HUDEP-2 (cell line): ENCODE measurements around the gene DOK3.
"Not testable (repeated sequence)": the region's sequence is repeated elsewhere in the genome, so short reads cannot be mapped to it uniquely, and the experiment has no call there.

Source experiments
- DNase-seq, 76 experiments: peaks; one replicate each; lab custom pipeline; 2025; ENCODE audit not compliant: unreplicated experiment in 76 of 76; lab: John Stamatoyannopoulos, UW

The DOK3 gene

GRCh38 chr5:177498013-177498787 lies 11.4 kb downstream of the DOK3 start:
- DNase-seq: peak in 33 of 76 experiments; percentile 8 to 61 (median 28)

DNA sequence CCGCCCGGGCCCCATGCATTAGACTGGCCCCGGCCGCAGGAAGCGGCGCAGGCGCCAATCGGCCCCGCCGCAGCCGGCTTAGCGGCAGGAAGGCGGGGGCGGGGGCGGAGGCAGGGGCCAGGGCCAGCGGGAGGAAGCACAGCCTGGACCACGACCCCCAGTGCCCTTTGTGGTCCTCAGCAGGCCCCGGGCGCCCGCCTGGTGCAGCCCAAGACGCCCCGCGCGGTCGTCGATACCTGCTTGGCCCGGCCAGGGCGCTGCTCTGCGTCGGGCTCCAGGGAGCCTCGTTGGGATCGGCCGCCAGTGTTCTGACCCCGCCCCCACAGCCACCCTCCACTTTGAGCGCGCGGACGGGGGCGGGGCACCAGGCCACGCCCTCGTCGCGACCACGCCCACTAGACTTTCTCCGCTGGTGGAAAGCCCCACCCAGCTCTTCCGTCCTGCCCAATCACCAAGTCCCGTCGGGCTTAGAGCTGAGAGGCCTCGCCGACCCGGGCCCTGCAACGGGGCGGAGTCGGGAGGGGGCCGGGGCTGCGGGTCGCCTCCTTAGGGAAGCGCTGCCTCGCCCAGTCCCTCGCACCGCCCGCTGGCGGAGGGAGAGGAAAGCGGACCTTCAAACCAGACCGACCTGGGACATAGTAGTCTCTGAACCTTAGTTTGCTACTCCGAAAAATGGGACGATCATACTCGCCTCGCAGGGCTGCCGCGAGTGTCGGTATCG lies 12.2 kb downstream of the DOK3 start, which contains the start of gene PDLIM7:
Gene PDLIM7 (minus strand): TSS at position 313 of the 721 bp plus-strand sequence. CDS start 1,092 bp downstream, outside the sequence.
- peak in 74 of 76 experiments; percentile 56 to 96 (median 91) for DNase-seq

- DNase-seq: peak in 7 of 76 experiments; percentile 14 to 33 (median 19)
Observed at GRCh38 chr5:177496727-177497291, 12.8 kb downstream of the DOK3 start.

DNA sequence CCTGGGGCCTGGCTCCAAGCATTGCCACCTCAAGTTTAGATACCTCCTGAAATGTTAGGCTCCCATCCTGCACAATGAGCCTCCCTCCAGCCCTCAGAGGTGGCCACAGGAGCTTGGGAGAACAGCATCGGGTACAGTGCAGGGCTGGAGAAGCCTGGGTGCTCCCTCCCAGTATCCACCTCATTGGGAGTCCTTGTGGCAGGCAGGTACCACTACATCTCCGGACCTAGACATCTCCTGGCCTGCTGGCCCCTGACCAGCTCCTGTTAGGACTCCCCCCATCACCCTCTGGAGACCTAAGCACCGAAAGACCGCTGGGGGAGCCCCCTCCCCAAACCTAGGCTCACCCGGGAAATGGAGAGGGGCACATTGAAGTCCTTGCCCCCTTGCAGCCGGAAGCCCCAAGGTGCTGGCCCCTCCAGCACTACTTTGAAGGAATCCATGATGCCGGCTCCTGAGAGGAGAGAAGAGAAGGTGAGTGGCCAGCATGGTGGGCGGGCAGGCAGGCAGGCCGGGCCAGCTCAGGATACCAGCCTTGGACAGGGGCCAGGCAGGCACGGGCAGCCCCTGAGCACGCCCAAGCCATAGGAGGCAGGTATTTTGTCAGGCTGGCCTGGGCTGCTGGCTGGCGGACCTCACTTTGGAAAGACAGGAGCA lies 13.4 kb downstream of the DOK3 start:
- peak in 11 of 76 experiments; percentile 10 to 33 (median 23) for DNase-seq

DNA sequence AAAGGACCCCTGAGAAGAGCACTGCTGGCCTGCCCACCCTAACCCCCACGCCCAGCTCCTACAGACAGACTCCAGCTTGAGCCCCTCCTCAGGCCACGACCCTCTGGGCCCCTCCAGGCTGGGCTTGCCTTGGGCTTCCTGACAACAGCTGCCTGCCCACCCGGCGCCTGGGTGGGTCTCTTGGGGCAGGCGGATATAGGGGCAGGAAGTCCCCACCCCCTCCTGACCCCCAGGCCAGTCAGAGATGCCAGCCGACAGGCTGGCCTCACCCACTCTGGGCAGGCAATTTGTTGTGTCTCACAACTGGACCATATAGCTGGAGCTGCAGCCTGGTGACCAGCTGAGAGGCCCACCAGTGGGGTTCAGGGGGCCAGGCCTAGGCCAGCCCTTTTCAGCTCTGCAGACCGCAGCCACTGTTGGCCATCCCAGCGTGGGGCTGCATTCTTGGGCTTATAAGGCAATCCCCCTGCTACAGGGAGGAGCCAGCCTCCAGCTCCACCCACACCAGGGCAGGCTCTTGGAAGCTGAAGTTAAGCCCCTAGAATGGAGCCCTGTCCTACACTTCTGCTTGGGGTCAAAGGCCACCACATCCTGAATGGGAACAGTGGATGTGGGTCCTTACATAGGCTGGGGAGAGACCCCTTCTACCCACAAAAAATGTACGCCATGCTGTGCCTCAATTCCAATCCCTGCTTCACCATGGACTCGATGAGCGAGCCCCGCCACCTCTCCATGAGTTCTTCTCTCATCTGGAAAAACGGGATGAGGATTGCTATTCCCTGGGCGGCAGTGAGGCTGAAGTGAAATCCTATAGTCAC lies 14.2 kb downstream of the DOK3 start:
- peak in 1 of 76 experiments; percentile 21 for DNase-seq

DNA sequence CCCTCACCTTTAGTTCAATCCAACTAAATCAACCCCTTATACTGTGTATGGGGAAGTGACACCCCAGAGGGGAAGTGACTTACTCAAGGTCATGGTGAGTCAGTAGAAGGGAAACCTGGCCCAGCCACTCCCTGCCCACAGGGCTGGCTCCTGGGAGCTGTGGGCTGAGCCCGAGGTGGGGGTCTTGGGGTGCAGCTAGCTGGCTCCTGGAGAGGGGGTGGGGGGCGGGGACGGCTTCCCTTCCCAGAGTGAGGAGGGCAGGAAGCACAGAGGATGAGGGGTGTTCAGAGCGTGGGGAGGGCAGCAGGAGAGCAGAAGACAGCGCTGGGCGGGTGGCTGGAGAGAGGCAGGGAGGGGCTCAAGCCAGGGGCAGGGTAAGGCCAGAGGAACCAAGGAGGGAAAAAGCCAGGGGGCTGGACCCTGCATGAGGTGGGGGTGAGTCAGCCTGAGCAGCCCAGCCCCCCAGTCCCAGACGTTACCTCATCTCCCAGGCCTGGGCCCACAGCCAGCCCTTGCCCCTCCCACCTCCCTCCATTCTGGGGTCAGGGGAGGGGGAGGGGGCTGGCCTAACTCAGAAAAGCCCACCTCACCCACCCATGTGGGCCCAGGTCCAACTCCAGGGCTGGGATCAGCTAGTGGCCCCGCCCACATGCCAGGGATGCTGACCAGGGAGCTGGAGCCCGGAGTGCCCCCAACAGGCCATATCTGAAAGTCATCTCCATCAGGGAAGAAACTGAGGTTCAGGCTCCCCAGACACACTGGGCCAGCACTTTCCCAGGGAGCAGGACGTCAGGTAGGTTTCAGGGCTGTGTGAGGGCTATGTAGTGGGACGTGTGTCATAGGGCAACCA lies 15.1 kb downstream of the DOK3 start:
- DNase-seq: peak in 10 of 76 experiments; percentile 12 to 45 (median 18)

DNA sequence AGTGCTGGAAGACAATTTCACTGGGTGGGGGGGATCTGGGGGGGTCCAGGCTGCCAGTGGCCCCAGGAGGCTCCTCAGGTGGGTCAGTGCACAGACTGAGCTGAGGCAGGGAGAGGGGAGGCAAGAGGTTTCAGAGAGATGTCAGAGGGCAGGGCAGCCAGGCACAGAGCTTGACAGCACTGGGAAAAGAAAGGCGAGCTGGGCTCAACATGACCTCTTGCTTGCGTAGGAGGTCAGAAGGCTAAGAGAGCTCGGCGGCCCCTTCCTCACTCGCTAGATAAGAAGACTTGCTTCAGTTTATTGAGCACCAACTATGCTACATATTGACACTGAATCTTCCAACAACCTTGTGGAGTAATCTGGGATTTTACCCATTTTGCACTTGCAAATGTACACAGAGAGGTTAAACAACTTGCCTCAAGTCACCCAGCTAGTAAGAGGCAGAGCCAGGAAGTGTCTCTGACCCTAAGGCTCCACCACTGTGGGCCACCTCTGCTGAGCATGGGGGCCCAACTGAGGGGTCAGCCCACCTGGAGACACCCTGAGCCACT lies 15.8 kb downstream of the DOK3 start:
- DNase-seq: no peak

DNA sequence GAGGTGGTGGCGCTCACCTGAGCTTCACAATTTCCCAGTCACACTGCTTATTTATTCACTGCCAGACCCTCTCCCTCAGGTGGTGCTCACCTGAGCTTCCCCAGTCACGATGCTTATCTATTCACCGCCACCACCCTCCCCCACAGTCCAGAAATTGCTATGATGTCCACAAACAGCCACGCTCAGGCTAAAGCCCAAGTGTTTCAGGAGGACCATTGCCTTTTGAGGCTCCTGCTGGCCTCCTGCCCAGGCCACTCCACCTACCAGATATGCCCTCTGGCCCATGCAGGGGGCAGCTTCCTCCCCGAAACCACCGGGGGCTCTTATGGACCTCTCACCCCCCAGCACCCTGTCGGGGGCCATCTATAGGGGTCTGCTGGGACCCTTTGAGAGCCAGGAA lies 16.8 kb downstream of the DOK3 start:
- DNase-seq: no peak

DNA sequence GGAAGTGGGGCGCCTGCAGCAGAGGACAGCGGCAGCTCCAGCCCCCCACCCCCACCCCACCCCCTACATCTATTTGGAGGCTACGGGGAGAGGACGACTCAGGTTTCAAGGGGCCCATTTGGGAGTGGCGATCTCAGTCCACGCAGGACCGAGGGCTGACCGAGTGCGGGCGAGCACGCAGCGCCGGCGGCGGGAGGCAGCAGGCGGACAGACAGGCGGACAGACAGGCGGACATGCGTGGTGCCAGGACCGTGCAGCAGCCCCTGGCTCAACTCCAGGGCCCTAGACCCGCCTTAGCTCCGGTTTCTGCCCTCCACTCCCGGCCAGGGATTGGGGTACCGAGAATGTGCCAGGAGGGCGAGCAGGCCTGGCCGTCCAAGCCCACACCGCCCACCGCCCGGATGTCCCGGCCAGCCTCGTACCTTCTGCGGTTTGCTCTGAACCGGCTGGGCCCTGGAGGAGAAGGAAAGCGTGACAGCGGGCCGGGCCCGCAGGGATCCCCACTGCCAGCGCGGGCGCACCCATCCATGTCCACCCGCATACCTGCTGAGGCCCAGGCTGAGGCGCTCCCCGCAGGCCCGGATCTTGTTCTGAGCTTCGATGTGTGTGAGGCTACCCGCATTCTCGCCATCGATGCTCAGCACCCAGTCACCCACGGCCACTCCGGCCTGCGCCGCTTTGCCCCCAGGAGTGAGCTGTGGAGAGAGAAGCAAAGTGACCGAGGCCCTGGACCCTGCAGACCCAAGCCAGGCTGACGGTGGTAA lies 17.5 kb downstream of the DOK3 start:
- DNase-seq: no peak

DNA sequence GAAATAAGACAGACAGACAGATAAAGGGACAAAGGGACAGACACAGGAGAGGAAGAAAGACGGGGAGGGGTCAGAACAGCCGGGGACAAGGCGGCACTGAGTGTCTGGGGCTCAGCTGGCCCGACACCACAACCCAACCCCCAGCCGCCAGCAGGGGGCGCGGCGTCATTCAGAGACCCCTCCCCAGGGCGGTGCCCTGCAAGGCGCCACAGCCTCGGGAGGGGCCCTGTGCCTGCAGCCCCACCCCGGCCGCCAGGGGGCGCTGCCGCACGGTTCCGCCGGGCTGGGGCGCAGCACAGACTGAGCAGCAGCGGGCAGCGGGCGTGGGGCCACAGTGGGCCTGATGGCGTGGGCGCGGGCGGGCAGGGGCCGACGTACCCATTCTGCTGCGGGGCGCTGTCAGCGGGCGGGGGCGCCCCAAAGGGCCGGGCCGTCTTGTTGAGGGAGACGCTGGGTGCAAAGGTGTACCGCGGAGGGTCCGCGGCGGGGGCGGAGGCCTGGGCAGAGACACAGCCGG lies 18.1 kb downstream of the DOK3 start:
- DNase-seq: peak in 58 of 76 experiments; percentile 6 to 74 (median 44)

GRCh38 chr5:177490992-177491391 lies 18.6 kb downstream of the DOK3 start:
- no peak for DNase-seq

DNA sequence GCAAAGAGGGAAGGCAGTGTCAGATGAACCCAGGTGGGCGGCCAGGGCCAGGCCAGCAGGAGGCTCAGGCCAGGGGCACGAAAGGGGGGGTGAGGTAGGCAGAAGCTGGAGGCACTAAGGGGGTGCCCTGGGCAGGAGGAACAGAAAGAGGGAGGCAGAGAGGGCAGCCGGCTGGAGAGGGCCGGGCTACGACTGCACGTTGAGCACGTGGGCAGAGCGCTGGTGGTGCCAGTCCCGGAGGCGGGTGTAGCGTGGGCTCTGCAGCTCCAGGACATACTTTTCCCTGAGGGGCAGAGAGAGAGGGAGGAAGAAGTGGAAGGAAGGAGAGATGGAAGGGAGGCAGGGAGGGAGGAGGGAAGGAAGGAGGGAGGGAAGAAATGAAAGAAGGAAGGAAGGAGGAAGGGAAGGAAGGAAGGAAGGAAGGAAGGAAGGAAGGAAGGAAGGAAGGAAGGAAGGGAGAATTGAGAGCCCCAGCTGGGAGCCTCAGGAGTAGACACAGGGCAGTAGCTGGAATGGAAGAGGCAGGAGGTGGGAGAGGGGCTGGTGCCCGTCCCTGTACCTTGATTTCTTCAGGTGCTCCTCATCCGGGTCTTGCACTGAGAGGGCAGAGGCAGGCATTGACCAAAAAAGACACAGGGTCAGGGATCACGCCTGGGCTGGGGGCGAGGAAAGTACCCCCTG lies 19.2 kb downstream of the DOK3 start:
- no peak for DNase-seq

- DNase-seq: peak in 5 of 76 experiments; percentile 12 to 38 (median 19)
Observed at GRCh38 chr5:177489119-177489716, 20.4 kb downstream of the DOK3 start.

DNA sequence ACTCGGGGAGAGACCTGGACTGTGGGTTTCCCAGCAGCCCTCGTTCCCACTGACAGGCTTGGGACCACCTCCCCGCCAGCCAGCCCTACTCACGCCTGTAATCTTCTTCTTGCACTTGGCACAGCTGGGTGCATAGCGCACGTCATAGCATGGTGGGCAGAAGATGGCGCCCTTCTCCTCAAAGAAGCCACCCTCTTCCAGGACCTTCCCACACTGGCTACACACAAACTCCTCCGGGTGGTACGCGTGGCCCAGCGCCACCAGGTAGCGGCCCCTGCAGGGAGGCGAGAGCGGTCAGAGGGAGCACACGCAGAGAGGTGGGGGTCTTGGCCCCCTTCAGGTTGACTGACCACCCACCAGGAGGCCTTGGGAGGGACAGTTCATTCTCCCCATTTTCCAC lies 21.7 kb downstream of the DOK3 start:
- DNase-seq: no peak

DNA sequence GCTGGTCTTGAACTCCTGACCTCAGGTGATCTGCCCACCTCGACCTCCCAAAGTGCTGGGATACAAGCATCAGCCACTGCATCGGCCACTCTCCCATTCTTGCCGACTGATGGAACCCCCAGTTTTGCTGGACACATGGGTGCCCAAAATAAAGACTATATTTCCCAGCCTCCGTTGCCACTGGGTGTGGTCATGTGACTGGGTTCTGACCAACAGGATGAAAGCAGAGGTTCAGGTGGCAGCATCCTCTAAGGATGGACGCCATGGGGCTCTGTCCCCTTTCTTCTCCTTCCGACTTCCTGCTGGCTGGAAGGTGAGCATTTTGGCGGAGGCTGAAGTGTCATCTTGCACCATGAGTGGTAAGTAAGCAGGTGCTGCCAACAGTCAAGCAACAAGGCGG lies 22.5 kb downstream of the DOK3 start:
- DNase-seq: no peak

DNA sequence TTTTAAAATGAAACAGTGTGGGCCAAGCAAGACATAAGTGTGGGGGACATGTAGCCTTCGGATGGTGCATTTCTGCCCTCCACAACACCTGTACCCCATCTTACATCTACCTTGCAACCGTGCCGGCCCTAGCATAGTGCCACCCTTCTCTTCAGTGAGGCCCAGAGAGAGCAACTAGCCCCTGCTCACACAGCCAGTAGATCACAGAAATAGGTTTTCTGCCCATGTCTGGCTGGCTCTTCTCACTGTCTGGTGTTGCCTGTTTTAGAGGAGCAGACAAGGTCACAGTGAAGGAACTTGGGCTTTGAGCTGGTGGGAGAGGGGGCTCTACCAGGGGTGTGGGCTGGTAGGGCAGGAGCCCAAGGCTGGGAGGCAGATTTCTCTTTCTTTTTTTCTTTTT lies 23.4 kb downstream of the DOK3 start:
- DNase-seq: no peak

DNA sequence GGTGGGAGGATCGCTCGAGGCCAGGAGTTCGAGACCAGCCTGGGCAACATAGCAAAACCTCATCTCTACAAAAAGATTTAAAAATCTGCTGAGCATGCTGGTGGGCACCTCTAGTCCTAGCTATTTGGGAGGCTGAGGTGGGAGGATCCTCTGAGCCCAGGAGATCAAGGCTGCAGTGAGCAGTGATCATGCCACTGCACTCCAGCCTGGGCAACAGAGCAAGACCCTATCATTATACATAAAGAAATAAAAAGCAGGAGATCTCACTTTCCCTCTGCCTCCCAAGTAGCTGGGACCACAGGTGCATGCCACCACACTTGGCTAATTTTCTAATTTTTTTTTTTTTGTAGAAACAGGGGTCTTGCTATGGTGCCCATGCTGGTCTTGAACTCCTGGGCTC lies 23.9 kb downstream of the DOK3 start:
- not testable (repeated sequence) for DNase-seq
